Activated CD4-positive, alpha-beta T cell treated with anti-CD3 and anti-CD28 coated beads for 4 hours (primary cell): ENCODE results near the gene KNTC1.
"Not testable (repeated sequence)": the region's sequence is repeated elsewhere in the genome, so short reads cannot be mapped to it uniquely, and the experiment has no call there.

Experiments used
- DNase-seq, 2 donors: peaks; one replicate each; pipeline ENCODE4 v3.0.0-alpha.2; 2020

The KNTC1 gene

GRCh38 chr12:122560138-122560537 lies 33.1 kb downstream of the KNTC1 start:
- no peak for DNase-seq

- DNase-seq = no peak
These were observed 36.3 kb downstream of the KNTC1 start for GRCh38 chr12:122563361-122563760.

- not testable (repeated sequence) for DNase-seq
These were observed 39.8 kb downstream of the KNTC1 start for GRCh38 chr12:122566816-122567215.

GRCh38 chr12:122569288-122569687 lies 42.2 kb downstream of the KNTC1 start:
- DNase-seq = no peak

- DNase-seq = not testable (repeated sequence)
These were observed 43.0 kb downstream of the KNTC1 start for GRCh38 chr12:122570006-122570405.

- no peak for DNase-seq
These were observed 44.8 kb downstream of the KNTC1 start for GRCh38 chr12:122571821-122572220.

- DNase-seq = not testable (repeated sequence)
These were observed 56.2 kb downstream of the KNTC1 start for GRCh38 chr12:122583294-122583693.

- no peak for DNase-seq
These were observed 57.3 kb downstream of the KNTC1 start for GRCh38 chr12:122584177-122584863.

- no peak for DNase-seq
These were observed 63.9 kb downstream of the KNTC1 start for GRCh38 chr12:122590990-122591389.

GRCh38 chr12:122591966-122592365 lies 64.9 kb downstream of the KNTC1 start:
- not testable (repeated sequence) for DNase-seq

GRCh38 chr12:122592543-122592942 lies 65.5 kb downstream of the KNTC1 start:
- DNase-seq = not testable (repeated sequence)

- no peak for DNase-seq
These were observed 66.9 kb downstream of the KNTC1 start for GRCh38 chr12:122593910-122594309.

GRCh38 chr12:122596838-122597237 lies 69.8 kb downstream of the KNTC1 start:
- DNase-seq = no peak

- DNase-seq = no peak
These were observed 75.4 kb downstream of the KNTC1 start for GRCh38 chr12:122602456-122602855.

GRCh38 chr12:122604993-122605392 lies 77.9 kb downstream of the KNTC1 start:
- no peak for DNase-seq

GRCh38 chr12:122609732-122610131 lies 82.7 kb downstream of the KNTC1 start:
- DNase-seq = no peak

- no peak for DNase-seq
These were observed 83.2 kb downstream of the KNTC1 start for GRCh38 chr12:122610207-122610606.

- DNase-seq = no peak
These were observed 83.9 kb downstream of the KNTC1 start for GRCh38 chr12:122610911-122611310.

GRCh38 chr12:122614839-122615238 lies 87.8 kb downstream of the KNTC1 start:
- DNase-seq = no peak

GRCh38 chr12:122615780-122616179 lies 88.7 kb downstream of the KNTC1 start:
- no peak for DNase-seq

- no peak for DNase-seq
These were observed 108.4 kb downstream of the KNTC1 start for GRCh38 chr12:122635471-122635870.

- DNase-seq = no peak
These were observed 116.3 kb downstream of the KNTC1 start for GRCh38 chr12:122643207-122643805.

GRCh38 chr12:122646517-122647217 lies 119.6 kb downstream of the KNTC1 start:
- peak; percentile 56 to 64 for DNase-seq
